GM21515 (cell line): ENCODE data around the gene ALAS1.
A peak's percentile ranks its signal among the peaks of the same experiment; 100 is the strongest.

Experiments
- ATAC-seq: cut with Tn5 transposase; IDR thresholded peaks from one replicate; pipeline ENCODE4 v1.9.1; 2021; ENCODE audit not compliant: unreplicated experiment

Gene ALAS1

DNA sequence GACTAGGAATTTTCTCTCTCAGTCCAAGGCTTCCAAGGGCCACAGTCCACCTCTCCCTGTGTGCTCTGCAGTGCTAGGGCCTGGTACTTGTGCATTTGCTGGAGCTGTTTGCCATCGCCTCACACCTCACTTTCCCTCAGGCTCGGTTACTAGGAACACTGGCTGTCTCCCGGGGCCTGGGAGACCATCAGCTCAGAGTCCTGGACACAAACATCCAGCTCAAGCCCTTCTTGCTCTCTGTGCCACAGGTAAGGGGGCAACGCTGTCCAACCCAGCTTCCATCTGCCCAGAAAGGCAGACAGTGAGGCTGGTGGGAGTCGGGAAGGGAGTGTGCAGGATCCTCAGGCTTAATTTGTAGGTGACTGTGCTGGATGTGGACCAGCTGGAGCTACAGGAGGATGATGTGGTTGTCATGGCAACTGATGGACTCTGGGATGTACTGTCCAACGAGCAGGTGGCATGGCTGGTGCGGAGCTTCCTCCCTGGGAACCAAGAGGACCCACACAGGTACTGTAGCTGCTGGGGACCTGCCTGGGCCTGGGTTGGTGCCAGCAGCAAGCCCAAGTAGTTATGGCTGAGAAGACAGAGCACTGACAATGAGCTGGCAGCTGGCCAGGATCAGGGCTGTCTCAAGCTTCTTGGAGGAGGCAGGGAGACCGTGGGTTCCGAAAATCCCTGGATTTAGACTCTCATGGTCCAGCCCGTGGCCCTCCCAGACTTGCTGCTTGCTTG lies 51.0 kb downstream of the ALAS1 start:
- no peak for ATAC-seq

DNA sequence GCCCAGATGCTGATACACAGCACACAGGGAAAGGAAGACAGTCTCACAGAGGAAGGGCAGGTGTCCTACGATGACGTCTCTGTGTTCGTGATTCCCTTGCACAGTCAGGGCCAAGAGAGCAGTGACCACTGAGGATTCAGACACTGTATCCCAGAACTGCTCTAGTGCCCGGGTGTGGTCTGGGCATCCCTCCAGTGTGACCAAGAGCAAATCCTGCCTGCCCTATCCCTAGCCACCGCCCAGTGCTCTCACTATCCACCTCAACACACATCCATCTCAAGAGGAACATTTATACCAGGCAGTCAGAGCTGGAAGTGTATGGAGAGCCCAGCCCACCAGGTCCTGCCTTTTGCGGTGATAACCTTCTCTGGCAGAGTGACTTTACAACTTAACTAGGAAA lies 51.7 kb downstream of the ALAS1 start:
- ATAC-seq, result no peak

DNA sequence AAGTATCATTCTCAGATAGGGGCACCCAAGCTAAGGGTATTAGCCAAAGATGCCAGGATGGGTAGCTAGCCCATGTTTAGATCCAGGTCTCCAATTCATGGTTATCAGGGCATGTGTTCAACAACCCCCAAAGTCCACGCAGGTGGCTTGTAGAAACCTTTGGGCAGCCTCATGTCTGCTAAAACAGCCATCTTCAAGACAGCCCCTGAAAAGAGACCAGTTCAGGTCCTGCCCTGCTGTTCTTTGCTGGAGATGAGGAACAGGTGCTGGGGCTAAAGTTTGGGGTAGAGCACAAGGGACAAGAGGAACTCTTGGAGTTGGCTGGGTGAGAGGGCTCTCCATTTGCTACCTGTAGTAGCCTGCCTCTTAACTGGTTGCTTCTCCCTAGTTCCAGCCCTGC lies 52.2 kb downstream of the ALAS1 start:
- no peak for ATAC-seq

DNA sequence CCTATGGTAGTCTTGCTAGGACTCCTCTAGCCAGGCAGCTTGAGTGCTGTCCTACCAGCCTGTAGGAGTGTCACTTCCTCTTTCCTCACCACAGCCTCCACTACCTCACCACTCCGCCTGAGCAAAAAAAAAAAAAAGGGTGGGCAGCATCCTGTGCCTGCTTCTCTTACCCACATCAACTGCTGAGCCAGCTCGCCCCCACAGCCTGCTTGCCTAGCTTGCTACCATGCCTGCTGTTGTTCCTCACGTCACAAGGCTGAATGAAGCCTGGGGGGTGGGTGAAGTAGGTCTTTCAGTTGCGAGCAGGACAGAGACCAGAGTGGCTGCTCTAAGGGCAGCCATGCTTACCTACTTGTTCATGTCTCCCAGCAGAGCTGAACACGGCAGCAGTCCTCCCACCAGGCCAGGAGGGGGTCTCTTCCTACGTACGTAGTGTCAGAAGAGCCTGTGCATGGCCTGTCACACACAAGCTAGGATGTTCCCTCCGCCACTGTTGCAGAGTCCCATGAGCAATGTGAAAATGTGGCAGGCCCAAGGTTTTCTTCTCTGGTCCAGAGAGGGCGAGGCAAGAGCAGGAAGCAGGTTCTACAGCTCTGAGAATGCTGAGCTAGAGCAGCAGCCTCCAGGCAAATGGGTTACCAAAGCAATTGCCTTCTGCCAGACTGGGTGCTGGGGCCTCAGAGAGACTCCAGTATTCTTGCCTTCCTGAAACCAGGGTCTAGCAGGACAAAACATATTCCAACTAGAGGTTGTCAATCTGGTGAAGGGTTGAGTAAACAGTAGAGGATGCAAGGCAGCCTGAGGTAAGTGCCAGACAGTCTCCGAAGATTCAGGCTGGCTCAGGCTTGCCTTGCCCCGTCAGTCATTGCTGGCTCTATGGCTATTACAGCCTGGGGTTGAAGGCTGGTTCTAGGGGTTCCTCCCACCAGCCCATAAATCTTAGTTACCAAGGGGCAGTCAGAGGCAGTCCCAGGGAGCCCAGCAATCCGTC lies 55.6 kb downstream of the ALAS1 start:
- ATAC-seq, result peak; percentile 82

DNA sequence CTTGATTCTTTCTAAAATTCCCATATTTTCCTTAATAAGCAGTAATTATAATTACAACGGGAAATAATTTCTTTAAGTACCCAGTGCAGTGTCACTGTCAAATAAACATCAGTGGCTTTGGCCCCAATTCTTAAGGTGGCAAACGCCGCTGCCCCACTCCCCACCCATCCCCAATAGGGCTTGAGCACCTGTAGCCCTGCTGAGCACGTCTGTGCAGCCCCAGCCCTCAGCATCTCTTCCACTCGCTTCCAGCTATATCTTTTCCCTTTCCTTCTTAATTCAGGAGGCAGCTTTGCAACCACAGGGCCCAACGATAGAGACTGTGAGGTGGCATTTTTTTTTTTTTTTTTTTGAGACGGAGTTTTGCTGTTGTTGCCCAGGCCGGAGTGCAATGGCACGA lies 56.6 kb downstream of the ALAS1 start:
- ATAC-seq, result no peak

DNA sequence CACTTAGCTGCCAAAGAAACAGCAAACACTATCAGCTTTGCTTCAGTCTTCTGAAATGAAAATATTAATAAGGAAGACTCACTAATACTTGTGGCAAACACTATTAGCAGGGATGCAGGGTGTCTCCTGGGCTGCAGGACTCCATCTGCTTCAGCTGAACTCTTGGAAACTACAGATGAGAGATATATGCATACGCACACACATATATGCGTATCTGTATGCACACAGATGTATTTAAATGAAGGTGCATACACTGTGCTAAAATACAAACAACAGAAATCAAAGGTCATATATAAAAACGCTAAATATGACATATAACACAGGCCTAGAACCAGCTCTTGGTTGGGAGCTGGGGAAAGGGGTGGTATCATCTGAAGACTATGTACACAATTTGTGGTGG lies 58.2 kb downstream of the ALAS1 start:
- no peak for ATAC-seq

DNA sequence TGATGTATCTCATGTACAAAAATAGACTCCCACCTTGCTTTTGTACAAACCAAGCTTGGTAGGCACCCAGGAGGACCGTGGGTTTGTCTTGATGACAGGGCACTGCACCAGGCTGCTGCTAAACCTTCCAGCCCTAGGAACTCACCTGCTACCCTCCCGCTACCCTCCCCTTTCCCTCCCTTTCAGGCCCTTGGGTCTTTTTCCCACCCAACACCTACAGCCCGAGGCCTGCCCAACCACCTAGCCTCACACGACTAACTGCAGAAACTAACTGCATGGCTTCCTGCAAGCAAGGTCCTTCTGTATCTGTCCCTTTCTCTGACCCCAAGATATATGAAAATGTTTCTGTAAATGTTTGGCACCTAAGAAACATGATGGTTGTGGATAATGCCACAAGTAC lies 58.7 kb downstream of the ALAS1 start:
- no peak for ATAC-seq

DNA sequence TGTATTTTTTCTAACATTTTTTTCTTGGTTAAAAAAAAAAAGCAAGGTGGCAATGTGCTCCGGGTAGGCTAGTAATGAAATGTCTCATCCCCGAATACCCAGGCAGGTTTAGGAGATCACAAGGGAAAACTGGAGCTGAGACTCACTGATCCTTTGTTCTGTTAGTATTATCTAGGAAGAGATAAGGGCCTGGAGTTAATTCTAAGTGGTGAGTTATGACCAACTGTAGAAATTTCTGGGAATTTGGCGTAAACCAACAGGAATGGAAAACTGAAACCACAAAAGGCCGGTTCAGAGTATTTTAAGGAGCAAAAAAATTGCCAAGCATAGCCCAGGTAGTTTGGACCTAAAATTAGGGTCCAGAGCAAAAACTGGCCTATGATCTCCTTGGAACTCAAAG lies 60.0 kb downstream of the ALAS1 start:
- no peak for ATAC-seq

DNA sequence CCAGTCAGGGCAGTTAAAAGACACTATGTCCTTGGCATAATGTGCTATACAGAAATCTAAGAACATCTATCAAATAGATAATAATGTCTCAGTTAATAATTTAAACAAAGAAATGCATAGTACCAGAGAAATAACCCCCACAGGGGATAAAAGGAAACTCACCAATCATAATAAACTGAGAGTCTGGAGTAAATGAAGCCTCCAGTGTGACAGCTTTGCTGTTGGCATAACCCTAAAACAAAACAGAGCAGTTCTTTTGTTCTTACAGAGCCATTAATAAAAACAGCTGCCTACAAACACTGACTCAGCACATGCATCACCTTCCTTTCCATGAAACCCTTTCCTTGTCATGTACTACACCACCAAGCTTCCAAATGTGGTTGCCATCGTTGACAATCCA lies 61.1 kb downstream of the ALAS1 start:
- no peak for ATAC-seq

DNA sequence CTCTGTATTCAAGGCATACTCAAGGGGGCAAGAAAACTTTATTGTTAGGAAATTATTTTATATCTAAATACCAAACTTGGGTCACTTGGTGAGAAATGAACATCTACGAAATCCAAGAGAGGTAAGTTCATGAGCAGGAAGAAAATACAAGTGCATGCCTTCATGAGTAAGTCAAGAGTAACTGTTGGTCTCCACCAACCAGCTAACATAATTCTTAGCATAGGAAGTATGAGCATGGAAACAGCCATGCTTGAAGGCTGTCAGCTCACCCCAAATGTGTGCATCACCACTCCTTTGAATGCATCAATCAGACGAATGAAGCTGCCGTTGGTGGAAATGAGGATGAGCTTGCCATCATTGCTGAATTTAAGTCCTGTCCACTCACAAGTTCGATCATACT lies 61.5 kb downstream of the ALAS1 start:
- no peak for ATAC-seq

DNA sequence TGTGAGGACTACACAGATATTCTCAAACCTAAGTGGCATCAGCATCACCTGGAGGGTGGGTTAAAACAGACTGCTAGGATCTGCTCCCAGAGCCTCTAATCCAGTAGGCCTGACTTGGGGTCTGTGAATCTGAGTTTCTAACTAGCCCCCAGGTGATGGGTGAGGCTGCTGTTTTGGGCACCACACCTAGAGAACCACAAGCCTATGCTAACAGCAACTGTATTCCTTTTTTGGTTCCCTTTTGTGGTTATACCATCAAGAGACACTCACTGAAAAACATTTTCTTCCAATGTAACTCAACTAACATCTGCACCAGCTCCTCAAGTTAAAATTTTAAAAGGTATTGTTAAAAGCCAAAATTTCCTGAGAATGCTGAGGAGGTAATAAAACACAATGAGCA lies 64.5 kb downstream of the ALAS1 start:
- no peak for ATAC-seq
